Adrenal gland (tissue), 5 donors: ENCODE measurements around the gene DYSF.

Experiments
- POLR2A ChIP-seq, 2 donors: fragments of 450-650 bp; IDR thresholded peaks; one replicate each; pipeline ENCODE4 v1.6.1; 2017; ENCODE audit warnings: antibody characterized with exemption in 2 of 2, mild to moderate bottlenecking in 2 of 2, moderate library complexity in 1 of 2
- TF ChIP-seq, protein P1 (sequence below), 6 experiments: fragments of 450-650 bp in 4 of 6; fragments of 200-600 bp in 2 of 6; sonication (generic) in 1 of 6; IDR thresholded peaks; 1 replicate in 5 of 6; 2 replicates in 1 of 6; pipeline versions ENCODE4 v1.5.1 to v1.8.0; 2016 to 2021; ENCODE audit warnings: antibody characterized with exemption in 6 of 6, mild to moderate bottlenecking in 2 of 6, moderate library complexity in 1 of 6
- donor health status: DM: no; HTN: no; CAD: no.

DNA sequence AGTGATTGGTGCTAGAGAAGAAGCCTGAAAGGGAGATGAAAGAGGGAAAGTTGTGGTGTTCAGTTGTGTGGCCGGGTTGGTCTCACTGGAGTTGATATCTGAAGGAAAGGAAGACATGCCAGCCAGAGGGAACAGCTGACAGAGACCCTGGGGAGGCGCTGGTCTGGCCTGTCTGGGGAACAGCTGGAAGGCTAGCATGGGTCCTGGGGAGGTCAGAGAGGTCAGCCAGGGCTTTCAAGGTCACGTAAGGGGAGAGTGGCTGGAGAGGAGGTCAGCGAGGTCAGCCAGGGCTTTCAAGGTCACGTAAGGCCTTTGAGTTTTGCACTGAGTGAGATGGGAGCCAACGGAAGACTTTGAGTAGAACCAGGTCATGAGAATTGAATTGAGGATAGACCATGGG, 11.0 kb downstream of the DYSF start:
- TF ChIP-seq, protein P1, sequence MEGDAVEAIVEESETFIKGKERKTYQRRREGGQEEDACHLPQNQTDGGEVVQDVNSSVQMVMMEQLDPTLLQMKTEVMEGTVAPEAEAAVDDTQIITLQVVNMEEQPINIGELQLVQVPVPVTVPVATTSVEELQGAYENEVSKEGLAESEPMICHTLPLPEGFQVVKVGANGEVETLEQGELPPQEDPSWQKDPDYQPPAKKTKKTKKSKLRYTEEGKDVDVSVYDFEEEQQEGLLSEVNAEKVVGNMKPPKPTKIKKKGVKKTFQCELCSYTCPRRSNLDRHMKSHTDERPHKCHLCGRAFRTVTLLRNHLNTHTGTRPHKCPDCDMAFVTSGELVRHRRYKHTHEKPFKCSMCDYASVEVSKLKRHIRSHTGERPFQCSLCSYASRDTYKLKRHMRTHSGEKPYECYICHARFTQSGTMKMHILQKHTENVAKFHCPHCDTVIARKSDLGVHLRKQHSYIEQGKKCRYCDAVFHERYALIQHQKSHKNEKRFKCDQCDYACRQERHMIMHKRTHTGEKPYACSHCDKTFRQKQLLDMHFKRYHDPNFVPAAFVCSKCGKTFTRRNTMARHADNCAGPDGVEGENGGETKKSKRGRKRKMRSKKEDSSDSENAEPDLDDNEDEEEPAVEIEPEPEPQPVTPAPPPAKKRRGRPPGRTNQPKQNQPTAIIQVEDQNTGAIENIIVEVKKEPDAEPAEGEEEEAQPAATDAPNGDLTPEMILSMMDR (IDR thresholded peaks at IDR 0.05) = no peak
- TF ChIP-seq POLR2A (IDR thresholded peaks at IDR 0.05) = no peak
